Measurements from ENCODE around the gene ATP6V0D1.
"Not testable (repeated sequence)": the region's sequence is repeated elsewhere in the genome, so short reads cannot be mapped to it uniquely, and the experiment has no call there.

ATP6V0D1 gene

DNA sequence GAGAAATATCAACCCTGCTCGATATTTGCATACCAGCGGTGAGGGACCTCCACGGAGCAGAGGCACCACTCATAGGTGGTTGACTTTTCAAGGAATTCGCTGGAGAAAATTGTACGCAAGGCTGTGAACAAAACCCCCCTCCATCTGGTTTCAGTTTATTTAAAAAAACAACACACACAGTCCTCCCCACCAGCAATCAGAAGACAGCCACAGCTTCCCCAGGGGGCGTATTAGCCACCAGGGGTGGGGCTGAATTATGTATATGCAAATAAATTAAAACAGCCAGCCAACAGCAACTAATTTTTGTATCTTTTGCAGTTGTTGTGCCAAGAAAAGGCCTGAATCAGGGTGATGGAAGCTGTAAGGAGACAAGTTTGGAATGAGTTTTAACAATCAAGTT is 55.9 kb downstream of the ATP6V0D1 start:
- DNase-seq, result peak; percentile 43

DNA sequence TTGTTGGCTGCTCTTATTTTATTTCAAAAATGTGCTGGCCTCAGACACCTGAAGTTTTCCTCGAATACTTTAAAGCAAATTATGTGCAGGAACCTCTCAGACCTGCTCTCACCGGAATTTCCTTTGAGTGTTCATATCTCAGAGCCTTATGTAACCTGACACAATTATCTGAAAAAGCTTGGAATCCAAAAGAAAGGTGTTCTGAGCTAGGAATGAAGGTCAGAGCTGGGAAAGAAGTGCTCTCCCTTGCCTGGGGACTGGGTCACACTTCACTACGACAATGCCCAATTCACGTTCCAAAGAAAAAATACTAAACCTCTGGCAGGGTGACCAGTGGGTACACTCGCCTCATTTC is 56.7 kb downstream of the ATP6V0D1 start:
- DNase-seq, result no peak

DNA sequence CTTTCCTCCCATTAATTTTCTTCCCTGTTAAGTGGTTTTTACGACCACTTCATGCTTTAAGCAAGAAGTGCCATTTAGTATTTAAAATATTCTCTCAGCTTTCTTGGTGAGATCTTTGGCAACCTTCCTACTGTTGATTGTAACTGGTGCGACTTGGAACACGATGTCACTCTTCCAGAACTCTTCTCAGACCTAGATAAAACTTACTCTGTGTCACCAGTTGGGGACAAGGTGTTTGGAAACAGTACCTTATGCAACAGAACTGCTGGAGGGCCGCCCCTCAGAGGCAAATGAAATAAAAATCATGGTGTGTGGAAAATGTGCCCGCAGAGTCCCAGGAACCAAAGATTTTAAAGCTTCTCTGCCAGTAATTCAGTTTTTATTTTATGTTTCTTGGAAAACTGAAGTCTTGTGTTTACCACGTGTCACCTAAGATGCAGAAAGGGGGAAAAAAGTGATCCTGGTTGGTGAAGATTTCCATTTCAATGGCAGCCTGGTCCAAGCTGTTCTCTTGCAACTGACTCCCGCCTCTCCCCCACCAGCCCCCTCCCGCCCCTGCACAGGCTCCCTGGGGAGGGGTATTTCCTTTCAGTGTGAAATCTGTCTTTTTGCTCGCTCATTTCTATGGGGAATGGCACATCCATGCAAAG is 57.2 kb downstream of the ATP6V0D1 start:
- peak; percentile 39 for DNase-seq

DNA sequence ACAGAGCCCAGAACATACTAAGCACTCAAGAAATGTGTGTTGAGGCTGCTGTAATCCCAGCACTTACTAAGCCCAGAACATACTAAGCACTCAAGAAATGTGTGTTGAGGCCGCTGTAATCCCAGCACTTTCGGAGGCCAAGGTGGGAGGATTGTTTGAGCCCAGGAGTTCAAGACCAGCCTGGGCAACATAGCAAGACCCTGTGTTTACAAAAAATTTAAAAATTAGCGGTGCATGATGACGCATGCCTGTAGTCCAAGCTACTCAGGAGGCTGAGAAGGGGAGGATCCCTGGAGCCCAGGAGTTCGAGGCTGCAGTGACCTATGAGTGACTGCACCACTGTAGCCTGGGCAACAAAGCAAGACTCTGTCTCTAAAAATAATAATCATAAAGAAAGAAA is 57.9 kb downstream of the ATP6V0D1 start:
- DNase-seq, result no peak

DNA sequence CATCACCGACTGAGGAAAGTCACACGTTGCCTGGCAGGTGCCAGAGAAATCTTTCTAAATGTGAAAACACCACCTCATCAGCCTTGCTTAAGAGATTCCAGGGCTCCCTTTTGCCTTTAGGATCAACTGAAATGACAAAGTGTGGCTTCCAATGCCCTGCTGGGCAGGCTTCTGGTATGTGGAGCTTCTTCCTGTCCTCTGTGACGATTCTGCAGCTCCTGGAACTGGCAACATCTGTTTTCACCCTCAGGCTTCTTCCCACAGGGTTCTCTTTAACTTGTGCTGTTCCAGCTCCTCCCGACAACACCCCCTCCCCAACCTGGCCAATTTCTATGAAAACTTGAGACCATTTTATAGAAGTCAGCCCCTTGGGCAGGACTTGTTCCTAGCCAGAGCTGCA is 59.9 kb downstream of the ATP6V0D1 start:
- DNase-seq, result no peak

DNA sequence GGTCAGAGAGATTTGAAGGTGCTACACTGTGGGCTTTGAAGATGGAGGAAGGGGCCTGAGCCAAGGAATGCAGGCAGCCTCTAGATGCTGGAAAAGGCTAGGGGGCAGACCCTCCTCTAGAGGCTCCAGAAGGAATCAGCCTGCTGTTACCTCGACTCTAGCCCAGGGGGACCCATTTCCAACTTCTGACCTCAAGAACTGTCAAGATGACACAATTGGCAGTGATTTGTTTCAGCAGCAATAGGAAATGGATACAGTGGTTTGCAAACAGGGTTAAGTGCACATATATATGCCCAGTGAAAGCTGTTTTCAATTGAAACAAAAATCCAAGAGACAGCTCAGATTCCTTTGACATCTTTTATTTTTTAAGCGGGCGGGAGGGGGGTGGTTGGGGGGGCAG is 61.0 kb downstream of the ATP6V0D1 start:
- DNase-seq, result no peak

DNA sequence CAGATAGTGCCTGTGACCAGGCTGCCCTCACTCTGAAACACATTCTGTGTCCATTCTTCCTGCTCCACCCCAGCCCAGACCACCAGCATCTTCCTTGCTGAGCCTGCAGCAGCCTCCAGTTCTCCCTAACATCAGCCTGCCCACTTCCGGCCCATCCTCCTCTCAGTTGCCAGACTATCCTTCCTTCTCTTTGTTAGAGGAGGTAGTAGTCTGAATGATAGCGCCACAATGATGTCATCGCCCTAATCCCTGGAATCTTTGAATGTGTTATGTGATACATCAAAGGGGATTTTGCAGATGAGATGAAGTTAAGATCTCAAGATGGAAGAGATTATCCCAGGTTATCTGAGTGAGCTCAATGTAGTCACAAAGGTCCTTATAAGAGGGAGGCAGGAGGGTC is 61.5 kb downstream of the ATP6V0D1 start:
- peak; percentile 10 for DNase-seq

DNA sequence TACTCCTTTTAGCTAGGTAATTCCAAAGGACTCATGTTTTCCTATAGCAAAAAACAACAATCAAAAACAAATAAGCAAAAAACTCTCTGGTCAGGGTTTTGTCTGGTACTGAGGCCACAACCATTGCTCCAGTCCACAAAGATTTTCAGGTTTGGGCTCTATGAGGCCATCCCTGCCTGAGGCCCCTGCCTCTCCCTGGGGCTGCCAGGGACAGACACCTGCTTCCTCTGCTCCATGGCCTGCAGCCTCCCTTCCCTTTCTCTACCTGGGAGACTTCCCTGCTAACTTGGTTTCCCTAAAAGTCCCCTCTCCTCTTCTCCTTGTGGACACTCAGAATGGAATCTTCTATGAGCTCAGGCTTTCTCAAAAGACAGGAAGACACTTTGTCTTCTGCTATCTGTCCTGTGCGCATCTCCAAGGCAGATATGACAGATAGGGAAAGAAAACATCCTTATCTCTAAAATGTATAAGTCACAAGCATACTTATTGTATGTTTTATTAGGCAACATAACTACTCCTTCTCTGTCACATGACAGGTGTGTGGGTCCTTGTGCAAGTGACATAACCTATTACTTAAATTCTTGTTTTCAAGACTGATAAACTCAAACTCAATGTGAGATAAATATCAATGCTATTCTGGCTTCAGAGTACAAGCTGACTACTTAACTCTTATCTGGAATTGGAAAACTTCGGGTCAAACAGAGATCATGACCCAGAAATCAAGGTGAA is 63.5 kb downstream of the ATP6V0D1 start:
- no peak for DNase-seq

DNA sequence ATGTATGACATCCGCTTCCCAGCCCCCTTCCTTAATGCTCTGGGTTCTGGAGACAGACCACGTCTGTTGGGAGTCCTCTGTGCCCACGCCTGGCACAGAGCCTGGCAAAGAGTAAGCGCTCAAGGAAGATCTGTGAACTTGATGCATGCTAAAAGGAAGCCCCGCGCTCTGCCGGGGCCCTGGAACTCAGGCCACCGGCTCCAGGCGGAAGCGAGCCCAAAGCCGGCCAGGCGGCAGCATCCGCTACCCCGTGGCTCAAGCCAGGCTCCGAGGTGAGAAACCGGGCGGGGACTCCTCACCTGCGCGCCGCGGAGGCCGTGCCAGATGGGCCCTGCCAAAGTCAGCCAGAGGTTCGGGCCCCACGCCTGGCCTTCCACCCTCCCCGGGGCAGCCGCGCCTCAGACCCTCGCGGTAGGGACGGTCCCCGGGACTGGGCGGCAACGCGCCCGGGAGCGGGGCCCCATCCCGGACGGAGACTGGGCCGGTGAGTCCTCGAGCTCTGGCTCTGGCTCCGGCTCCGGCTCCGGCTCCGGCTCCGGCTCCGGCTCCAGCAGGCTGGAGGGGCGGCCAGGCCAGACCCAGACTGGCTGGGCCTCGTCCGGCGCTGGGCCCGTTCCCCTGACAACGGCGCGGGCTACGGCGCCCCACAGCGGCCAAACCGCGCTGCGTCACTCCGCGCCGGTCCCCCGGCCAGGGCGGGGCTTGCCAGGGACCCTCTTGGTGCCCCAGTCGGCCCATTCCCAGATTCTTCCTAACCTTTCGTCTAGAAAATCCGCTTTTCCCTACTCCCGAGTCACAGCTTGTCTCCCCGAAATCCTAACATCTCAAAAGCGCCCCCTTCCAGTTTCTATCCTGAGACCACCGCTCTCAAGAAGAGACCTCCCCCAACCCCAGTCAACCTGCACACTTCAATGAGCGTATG is 64.8 kb downstream of the ATP6V0D1 start, which contains the start of gene ZDHHC1:
TSS of gene ZDHHC1 (minus strand) at position 606 of the 922 bp plus-strand sequence. CDS start 8,702 bp downstream, outside the sequence.
- peak; percentile 76 for DNase-seq

DNA sequence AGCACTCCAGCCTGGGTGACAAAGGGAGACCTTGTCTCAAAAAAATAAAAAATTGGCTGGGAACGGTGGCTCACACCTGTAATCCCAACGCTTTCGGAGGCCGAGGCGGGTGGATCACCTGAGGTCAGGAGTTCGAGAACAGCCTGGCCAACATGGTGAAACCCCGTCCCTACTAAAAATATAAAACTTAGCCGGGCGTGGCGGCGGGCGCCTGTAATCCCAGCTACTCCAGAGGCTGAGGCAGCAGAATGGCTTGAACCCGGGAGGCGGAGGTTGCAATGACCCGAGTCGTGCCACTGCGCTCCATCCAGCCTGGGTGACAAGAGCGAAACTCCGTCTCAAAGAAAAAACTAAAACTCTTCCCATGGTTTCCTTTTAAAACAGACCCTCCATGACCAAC is 65.5 kb downstream of the ATP6V0D1 start:
- not testable (repeated sequence) for DNase-seq

DNA sequence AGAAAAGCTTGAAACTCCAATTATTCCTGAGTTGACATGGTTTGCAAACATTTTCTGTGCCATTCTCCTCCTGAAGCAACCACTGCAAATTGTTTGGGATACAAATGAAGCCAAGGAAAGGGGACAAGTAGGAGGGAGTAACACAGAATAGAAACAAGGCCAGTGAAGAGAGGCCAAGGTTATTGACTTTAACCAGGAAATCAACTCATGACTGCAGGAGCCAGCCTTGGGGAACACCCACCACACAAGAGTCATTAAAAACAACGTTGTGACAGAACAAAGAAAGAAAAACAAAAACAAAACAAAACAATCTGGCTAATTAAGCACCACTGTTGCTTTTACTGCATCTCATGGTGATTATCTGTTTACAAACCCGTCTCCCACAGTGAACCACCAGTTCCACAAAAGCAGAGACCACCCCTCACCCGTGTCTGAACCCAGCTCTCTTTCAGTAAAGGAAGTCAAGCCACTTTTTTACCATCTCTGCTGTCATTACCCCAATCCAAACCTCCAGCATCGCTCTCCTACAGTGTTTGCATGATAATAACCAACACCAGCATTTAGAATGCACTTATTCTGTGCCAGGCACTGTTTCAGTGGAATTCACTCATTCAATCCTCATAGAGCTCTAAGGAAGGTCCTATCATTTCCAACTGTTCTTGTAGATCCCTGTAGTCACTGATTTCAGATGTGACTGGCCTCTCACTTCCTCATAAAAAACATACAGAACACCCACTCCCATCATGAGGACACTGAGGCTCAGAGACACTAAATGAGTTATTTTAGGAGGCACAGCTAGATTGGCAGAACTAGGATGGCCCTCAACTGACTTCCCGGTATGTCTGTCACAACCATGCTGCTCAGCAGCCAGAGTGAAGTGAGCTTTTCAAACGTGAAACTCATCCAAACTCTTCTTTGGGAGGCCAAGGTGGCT is 66.7 kb downstream of the ATP6V0D1 start:
- no peak for DNase-seq

DNA sequence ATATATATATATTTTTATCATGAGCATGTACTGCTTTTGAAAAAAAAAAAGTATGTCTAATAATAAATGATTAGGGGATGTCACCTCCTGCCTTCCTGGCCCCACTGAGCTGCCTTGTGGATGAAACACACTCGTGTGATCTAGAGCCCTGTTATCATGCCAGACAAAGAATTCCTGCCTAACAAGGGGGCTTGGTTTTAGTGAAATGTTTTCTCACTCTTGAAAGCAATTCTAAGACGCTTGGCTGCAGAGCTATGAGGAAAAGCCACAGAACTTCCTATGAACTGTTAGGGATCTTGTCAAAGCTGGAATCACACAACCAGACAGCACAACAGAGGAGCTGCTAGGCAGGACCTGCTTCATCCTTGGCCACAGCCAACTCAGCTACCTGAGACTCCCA is 68.7 kb downstream of the ATP6V0D1 start:
- DNase-seq, result no peak

DNA sequence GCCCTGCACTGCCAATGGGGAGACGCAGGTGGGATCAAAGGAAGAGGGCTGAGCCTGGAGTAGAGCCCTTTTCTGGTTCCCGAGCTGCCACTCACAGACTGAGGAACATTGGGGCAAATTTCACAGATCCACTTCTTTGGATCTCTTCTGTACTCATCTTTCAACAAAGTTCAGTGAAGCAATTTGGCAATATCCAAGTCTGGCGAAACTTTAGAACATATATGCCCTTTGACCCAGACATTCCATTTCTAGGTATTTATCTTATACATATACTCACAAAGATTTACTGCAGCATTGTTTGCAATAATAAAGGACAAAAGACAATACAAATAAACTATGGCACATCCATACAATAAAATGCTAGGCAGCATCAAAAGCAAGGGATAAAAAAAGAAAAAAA is 69.6 kb downstream of the ATP6V0D1 start:
- no peak for DNase-seq

DNA sequence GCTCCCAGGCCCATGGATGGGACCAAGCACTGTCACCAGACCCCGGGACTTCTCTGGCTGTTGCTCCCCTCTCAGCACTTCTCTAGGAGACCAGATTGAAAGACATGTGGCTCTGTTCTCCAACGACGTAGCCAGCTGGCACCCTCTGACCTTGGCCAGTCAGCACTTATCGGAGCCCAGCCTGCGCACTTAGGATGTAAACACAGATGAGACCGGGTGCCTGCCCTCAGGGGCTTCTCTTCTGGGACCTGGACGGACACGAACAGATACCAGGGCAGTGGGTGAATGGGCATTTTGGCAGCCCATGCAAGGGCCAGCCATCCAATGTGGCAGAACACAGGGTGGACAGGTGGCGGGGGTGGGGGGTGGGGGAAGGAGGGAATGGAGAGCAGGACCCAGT is 71.3 kb downstream of the ATP6V0D1 start:
- no peak for DNase-seq

DNA sequence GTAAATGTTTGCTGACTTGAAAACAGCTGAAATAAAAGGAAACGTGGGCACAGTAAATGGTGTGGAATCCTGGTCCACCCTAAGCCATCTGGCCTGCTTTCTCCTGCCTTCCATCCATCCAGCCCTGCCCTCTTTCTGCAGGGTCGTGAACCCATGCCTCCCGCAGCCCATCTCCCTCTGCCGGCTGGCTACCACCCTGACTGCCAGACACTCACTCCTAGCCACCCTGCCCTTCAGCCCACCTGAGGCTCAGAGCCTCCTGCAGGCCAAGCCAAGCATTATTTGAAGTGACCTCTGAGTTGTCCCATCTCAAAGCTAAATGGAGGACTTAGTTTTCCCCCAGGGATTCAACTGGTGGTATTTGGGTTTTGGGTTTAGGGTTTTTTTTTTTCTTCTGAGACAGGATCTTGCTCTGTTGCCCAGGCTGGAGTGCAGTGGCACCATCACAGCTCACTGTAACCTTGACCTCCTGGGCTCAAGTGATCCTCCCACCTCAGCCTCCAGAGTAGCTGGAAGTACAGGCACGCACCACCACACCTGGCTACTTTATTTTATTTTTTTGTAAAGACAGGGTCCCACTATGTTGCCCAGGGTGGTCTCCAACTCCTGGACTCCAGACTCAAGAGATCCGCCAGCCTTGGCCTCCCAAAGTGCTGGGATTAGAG is 73.0 kb downstream of the ATP6V0D1 start:
- no peak for DNase-seq

DNA sequence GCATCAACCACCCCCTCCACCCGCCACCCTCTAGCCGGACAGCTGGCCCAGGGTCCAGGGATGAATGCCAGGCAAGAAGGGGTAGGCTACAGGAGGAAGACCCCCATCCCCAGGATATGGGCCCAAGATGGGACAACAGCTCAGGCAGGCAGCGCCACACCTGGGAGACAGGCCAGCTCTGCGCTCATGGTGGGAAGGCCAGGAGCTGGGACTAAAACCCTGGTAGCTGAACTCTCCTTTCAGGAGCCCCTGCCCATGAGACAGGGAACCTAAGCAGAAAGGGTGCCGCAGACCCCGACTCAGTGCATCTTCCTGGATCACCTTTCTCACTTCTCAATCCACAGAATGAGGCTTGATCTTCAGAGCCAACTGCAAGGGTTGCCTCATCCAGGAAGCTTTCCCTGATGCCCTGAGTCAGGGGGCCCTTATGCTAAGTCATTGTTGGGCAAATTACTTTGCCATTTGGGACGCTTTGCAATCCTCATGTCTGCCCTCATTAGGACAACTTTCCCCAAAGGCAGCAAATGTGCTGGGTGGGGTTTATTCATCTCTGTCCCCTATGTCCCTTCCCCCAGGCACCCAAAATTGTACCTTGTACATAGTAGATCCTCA is 73.7 kb downstream of the ATP6V0D1 start:
- no peak for DNase-seq

DNA sequence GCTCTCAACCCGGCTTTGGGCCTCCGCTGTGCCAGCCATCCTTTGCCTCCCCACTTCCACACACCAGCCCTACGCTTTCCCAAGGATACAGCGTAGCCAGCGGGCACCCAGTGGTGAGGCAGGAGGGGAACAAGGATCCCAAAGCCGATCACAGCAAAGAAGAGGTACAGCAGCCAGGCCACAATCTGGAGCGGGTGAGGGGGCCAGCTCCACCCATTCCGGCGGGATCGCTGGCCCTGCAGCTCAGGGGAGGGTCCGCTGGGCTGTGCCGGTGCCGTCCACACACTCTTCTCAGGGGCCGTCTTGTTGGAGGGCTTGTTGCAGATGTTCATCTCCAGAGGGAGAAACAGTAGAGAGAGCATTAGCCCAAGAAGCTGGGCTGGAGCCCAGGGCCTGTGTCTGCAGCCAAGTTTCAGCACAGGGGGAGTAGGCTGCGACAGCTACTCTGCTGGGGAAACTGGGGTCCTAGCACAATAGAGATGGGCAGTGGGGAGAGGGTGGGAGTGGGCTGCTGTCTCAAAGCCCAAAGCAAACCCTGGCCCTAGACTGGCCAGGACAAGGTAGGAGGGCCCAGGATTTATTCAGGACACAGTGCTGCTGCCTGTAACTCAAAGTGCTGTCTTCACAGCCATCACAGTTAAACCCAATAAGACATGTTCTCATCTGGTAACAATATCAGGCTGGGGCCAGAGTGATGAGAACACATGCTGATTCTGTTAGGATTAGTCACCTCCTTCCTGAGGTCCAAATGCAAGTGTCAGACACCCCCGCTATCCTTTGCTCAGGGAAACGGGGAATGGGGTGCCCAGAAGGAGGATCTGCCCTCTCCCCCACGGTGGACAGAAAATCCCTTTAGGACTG is 74.6 kb downstream of the ATP6V0D1 start:
- DNase-seq, result no peak

DNA sequence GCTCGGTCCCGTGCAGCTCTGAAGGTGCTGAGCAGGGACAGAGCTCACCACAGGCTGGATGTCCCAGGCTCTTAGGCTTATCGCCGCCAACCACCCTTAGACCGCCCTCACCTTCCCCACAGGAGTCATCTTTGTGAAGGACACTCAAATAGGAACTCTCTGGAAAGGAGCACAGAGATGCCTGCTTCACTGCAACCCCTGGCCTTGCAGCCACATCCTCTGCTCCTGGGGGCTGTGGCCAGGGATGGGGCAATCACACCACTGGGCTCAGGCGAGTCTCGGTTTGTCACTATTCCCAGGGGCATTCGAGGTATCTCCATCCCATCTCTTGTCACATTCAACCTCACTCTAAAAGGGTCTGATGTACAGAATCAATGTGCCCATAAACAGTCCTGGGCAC is 75.6 kb downstream of the ATP6V0D1 start:
- no peak for DNase-seq

DNA sequence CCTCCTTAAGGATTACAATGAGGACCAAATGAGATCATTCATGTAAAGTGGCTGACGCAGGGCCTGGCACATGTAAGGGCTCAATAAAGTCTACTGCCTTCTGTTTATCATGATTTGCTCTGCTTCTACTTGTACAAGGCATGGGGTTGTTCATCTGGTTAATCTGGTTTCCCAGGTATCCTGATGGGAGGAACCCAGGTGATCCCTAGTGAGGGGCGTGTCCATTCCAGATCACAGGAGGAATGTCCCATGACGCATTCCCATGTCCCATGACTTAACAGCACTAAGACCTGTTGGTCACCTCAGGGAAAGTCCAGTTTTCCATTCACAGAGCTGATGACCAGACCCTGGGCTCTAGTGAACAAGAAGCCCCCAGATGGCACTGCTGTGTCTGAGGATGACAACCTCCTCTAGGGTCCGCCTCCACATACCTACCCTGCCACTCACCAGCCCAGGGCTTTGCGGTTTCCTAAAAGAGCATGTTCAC is 76.2 kb downstream of the ATP6V0D1 start:
- DNase-seq, result no peak

DNA sequence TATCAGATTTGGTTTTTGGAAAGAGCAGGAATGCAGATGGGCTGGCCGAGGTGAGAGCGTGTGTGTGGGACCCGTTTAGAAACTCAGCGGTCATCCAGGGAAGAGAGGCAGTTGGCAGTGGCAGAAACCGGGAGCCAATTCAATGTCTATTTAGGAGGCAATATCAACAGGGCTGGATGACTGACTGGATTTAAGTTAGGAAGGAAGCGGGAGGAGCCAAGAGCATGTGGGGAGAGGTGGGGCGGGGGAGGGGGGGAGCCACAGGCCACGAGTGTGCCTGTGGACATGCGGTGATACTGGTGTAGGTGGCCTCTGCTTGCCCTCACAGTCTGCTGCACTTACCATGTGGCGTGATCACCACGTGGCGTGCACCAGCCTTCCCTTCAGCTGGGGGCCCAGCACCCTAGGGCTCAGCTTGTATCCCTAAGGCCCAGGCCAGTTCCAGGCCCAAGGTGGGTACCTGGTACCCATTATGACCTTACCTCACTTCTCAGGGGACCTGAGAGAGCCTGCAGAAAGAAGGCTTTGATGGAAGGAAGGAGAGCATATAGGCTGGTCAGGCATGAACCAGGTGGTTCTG is 76.9 kb downstream of the ATP6V0D1 start:
- no peak for DNase-seq
